ENCODE data around the gene TMEM232. TPM values are rescaled to one million over a fixed set of nuclear protein-coding genes. Genes with fewer than 3 reads are reported as not detected.

Gene TMEM232
- polyA plus RNA-seq, 1 experiment, result 0.12 TPM

DNA sequence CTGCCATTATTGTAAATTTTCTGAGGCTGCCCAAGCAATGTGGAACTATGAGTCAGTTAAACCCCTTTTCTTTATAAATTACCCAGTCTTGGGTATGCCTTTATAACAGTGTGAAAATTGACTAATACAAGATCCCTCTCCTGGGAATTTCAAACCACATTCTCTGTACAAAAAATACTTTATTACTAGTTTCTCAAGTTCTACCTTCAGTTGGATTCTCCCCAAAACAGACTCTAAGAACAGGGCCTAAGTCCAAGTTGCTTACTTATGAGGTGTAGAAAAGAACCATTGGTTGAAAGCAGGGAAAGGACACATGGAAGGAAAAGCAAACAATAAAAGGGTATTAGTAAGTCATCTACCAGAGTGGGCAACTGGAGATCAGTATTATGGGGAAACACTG lies 343.2 kb downstream of the TMEM232 start:
- POLR2A ChIA-PET, result no interaction called here
- CTCF ChIA-PET, result no interaction called here
- TF ChIP-seq, protein P1, sequence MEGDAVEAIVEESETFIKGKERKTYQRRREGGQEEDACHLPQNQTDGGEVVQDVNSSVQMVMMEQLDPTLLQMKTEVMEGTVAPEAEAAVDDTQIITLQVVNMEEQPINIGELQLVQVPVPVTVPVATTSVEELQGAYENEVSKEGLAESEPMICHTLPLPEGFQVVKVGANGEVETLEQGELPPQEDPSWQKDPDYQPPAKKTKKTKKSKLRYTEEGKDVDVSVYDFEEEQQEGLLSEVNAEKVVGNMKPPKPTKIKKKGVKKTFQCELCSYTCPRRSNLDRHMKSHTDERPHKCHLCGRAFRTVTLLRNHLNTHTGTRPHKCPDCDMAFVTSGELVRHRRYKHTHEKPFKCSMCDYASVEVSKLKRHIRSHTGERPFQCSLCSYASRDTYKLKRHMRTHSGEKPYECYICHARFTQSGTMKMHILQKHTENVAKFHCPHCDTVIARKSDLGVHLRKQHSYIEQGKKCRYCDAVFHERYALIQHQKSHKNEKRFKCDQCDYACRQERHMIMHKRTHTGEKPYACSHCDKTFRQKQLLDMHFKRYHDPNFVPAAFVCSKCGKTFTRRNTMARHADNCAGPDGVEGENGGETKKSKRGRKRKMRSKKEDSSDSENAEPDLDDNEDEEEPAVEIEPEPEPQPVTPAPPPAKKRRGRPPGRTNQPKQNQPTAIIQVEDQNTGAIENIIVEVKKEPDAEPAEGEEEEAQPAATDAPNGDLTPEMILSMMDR (IDR thresholded peaks at IDR 0.05; ENCODE audit: insufficient read depth, low read depth, low read length), result no peak
- DNase-seq (ENCODE audit: low read depth), result no peak
- no peak overlapping the region for H3K4me3 ChIP-seq (ENCODE audit: low read depth, low read length)
- no peaks in the 10 kb centered on the region for H3K27me3 ChIP-seq (ENCODE audit: control insufficient read depth, insufficient read depth, low read length)
- H3K36me3 ChIP-seq (ENCODE audit: control insufficient read depth, insufficient read depth, low read length), result no peaks in the 10 kb centered on the region

DNA sequence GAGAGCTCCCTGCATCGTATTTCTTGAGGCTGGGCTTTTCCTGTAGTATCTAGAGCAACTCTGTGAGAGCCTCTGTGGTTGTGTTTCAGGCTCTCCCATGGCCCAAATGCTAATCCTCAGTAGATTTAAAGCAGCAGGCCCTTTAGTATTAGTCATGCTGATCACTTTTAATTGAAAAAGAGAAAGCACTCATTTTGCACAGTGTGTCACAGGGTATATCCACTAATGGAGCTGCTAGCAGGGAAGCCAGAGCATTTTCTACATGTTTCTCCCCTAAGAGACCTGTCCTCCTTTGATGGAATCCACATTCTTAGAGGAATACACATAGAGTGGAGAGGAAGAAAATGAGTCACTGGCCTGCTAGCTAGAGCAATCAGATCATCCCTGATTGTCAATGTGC lies 348.5 kb downstream of the TMEM232 start:
- TF ChIP-seq, protein P1 (IDR thresholded peaks at IDR 0.05; ENCODE audit: insufficient read depth, low read depth, low read length), result no peak
- H3K27me3 ChIP-seq (ENCODE audit: control insufficient read depth, insufficient read depth, low read length), result no peaks in the 10 kb centered on the region
- CTCF ChIA-PET, result interaction anchor here (2.1 kb wide), 1 partner anchor 9 kb away, joined by 7 read pairs; no protein-coding TSS in a partner anchor
- POLR2A ChIA-PET, result interaction anchor here (0.6 kb wide), 2 partner anchors 110 to 686 kb away, joined by 3 read pairs; no protein-coding TSS in a partner anchor
- peak; percentile 77 for DNase-seq (ENCODE audit: low read depth)
- H3K4me3 ChIP-seq (ENCODE audit: low read depth, low read length), result no peak overlapping the region
- no peaks in the 10 kb centered on the region for H3K36me3 ChIP-seq (ENCODE audit: control insufficient read depth, insufficient read depth, low read length)

DNA sequence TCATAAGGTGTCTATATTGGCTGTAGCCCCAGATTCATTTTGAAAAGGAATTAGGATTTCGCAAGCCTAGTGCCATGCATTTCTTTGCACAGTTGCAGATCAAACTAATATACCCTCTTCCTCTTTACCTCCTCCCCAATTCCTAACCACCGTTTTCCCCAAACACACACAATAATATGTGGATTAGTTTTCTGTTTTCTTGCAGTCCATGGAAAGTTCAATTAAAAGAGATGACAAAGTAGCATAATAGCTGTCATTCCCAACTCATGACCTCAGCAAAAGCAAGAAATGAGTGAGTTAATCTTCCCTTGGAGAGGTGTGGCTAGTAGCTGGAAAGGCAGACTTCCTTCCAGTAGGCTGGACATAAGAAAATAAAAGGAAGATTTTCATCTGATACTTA lies 349.1 kb downstream of the TMEM232 start:
- peak; percentile 9 for DNase-seq (ENCODE audit: low read depth)
- Histone ChIP-seq H3K27me3 (ENCODE audit: control insufficient read depth, insufficient read depth, low read length) (no peaks in the 10 kb centered on the region), H3K36me3 (ENCODE audit: control insufficient read depth, insufficient read depth, low read length) (no peaks in the 10 kb centered on the region), H3K4me3 (ENCODE audit: low read depth, low read length) (no peak overlapping the region)
- TF ChIP-seq, protein P1 (IDR thresholded peaks at IDR 0.05; ENCODE audit: insufficient read depth, low read depth, low read length), result no peak
- POLR2A ChIA-PET, result interaction anchor here (0.6 kb wide), 1 partner anchor 109 kb away, joined by 3 read pairs; no protein-coding TSS in a partner anchor
- CTCF ChIA-PET, result interaction anchor here (2.1 kb wide), 1 partner anchor 9 kb away, joined by 7 read pairs; no protein-coding TSS in a partner anchor

DNA sequence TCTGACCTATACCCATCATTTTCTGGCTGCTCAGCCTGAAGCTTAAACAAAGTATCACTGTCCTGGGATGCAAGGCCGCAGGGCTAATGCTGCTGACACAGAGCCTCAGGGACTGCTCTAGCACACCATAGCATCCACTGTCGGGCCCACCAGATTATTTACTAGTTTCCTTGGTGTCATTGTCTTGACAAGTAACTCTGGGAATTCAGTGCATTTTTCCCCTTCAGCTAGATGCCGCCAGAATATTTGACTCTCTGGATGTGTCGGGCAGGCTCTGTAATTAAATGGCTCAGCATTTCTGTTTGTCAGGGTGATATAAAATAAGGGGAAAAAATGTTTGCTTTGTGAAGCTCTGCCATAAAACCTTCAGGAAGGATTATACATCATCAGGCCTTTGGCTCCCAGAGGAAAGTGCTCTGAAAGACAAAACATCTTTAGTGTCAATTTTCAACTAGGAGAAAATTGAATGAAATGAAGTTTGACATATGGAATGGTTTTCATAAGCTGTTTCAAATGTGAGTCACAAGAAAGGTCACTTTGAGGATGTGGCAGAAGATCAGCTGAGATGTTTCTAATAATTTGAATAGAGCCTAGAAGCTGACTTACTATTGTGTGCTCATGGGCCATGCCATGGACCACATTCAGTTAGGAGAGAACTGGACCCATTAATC lies 350.1 kb downstream of the TMEM232 start:
- TF ChIP-seq, protein P1 (IDR thresholded peaks at IDR 0.05; ENCODE audit: insufficient read depth, low read depth, low read length), result no peak
- ChIA-PET CTCF (interaction anchor here (2.1 kb wide), 1 partner anchor 10 kb away, joined by 7 read pairs; no protein-coding TSS in a partner anchor), POLR2A (no interaction called here)
- DNase-seq (ENCODE audit: low read depth), result peak; percentile 76
- Histone ChIP-seq H3K36me3 (ENCODE audit: control insufficient read depth, insufficient read depth, low read length) (no peaks in the 10 kb centered on the region), H3K4me3 (ENCODE audit: low read depth, low read length) (no peak overlapping the region), H3K27me3 (ENCODE audit: control insufficient read depth, insufficient read depth, low read length) (no peaks in the 10 kb centered on the region)

DNA sequence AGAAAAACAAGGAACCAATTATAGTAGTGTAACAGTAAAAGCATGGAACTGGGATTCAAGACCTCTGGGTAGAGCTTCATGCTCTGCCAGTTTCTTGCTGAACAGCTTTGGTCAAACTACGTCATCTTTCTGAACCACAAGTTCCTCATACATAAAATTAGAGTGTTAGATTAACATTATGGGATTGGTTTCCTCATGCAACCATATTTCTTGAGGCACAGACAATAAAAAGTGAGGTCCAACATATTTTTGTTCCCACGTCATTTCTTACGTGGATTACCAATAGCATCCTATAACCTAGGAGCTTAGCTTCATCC lies 354.8 kb downstream of the TMEM232 start:
- ChIA-PET POLR2A (no interaction called here), CTCF (interaction anchor here (1.0 kb wide), 1 partner anchor 10 kb away, joined by 3 read pairs; no protein-coding TSS in a partner anchor)
- TF ChIP-seq, protein P1 (IDR thresholded peaks at IDR 0.05; ENCODE audit: insufficient read depth, low read depth, low read length), result no peak
- no peak overlapping the region for H3K4me3 ChIP-seq (ENCODE audit: low read depth, low read length)
- no peaks in the 10 kb centered on the region for H3K36me3 ChIP-seq (ENCODE audit: control insufficient read depth, insufficient read depth, low read length)
- no peaks in the 10 kb centered on the region for H3K27me3 ChIP-seq (ENCODE audit: control insufficient read depth, insufficient read depth, low read length)
- DNase-seq (ENCODE audit: low read depth), result no peak

Data from BJ (cell line).